Endodermal cell (in vitro differentiated cells): ENCODE measurements around the gene ASAP2. TPM values are rescaled to one million over a fixed set of nuclear protein-coding genes. Genes with fewer than 3 reads are reported as not detected.

Experiments used
- DNase-seq: peaks from one replicate; pipeline ENCODE4 v3.0.0-alpha.2; 2017
- H3K27ac ChIP-seq: 2 replicates; pipeline ENCODE4 v1.5.1; 2013; ENCODE audit warnings: mild to moderate bottlenecking, low read depth, low read length, moderate library complexity
- H3K27me3 ChIP-seq: 2 replicates; pipeline ENCODE4 v1.6.1; 2013; ENCODE audit warnings: mild to moderate bottlenecking, low read length, moderate library complexity; ENCODE audit not compliant: insufficient read depth, control insufficient read depth, poor library complexity, severe bottlenecking
- H3K36me3 ChIP-seq: 2 replicates; pipeline ENCODE4 v1.7.0; 2013; ENCODE audit warnings: mild to moderate bottlenecking, low read length, moderate library complexity; ENCODE audit not compliant: control insufficient read depth, insufficient read depth
- H3K4me1 ChIP-seq: one replicate; pipeline ENCODE4 v1.7.0; 2013; ENCODE audit warnings: low read length; ENCODE audit not compliant: control insufficient read depth, insufficient read depth
- H3K4me3 ChIP-seq: 2 replicates; pipeline ENCODE4 v1.5.1; 2013; ENCODE audit warnings: mild to moderate bottlenecking, low read length, moderate library complexity
- H3K9ac ChIP-seq: 2 replicates; pipeline ENCODE4 v1.6.1; 2013; ENCODE audit warnings: mild to moderate bottlenecking, low read length, moderate library complexity; ENCODE audit not compliant: poor library complexity, severe bottlenecking; ENCODE audit errors: extremely low read depth
- H3K9me3 ChIP-seq: 2 replicates; pipeline ENCODE4 v1.6.1; 2013; ENCODE audit warnings: mild to moderate bottlenecking, low read length, moderate library complexity; ENCODE audit not compliant: control insufficient read depth
- H3K27ac Mint-ChIP-seq: 2 replicates; pipeline ENCODE4 v1.8.0; 2020; ENCODE audit warnings: mixed read lengths
- H3K27me3 Mint-ChIP-seq: 2 replicates; pipeline ENCODE4 v1.8.0; 2021; ENCODE audit warnings: mild to moderate bottlenecking, mixed read lengths; ENCODE audit not compliant: insufficient read depth
- H3K36me3 Mint-ChIP-seq: 2 replicates; pipeline ENCODE4 v1.8.0; 2020; ENCODE audit warnings: low read depth, mixed read lengths
- H3K4me1 Mint-ChIP-seq: 2 replicates; pipeline ENCODE4 v1.8.0; 2020; ENCODE audit warnings: mixed read lengths
- H3K4me3 Mint-ChIP-seq: 2 replicates; pipeline ENCODE4 v1.8.0; 2020; ENCODE audit warnings: mild to moderate bottlenecking, moderate library complexity, mixed read lengths
- H3K9me3 Mint-ChIP-seq: 2 replicates; pipeline ENCODE4 v1.8.0; 2020; ENCODE audit warnings: mild to moderate bottlenecking, mixed read lengths
- WGBS, 2 experiments: methylation state at CpG; one replicate each; pipeline versions ENCODE4 v1.1.5 to v1.1.7; 2013; ENCODE audit warnings: missing lambda C conversion rate in 2 of 2, mixed read lengths in 1 of 2; ENCODE audit not compliant: insufficient coverage in 1 of 2, insufficient read length in 1 of 2; 5-methylcytosine and 5-hydroxymethylcytosine counted together
- total RNA-seq, 2 donors: library from RNA; stranded (reverse); fragmentation: NEBNext Ultra II Directional in 1 of 2; extraction: Animal tissue kit (Norgen Biotek cat#: 25700) in 1 of 2; gene quantifications; 2 replicates in 1 of 2; 3 replicates in 1 of 2; pipeline ENCODE4 v1.2.1, GENCODE V29; 2021
- TF ChIP-seq, protein P1 (sequence below): fragments of 200-600 bp; sonication (generic); conservative IDR thresholded peaks from 2 replicates; pipeline ENCODE4 v1.5.0; 2021; ENCODE audit warnings: antibody characterized with exemption, mild to moderate bottlenecking

ASAP2 gene
- total RNA-seq, 2 donors from 2014 or later = 11.8 to 20.4 TPM

DNA sequence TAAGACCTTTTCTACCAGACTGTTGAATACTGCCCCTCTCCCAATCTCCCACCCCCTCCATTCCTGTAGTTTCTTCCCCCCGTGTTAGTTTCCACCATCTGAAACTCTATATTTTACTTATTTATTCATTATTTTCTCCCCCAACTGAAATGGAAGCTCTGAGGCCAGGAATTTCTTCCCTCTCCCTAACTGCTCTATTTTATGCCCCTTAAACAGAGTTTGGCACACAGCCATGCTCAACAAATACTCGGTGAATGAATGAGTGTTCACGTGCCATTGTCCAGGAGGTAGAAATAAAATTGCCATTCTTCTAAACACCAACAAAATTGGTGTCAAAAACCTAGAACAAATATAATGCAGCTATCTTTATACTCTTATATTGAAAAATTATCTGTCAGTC, 211.1 kb downstream of the ASAP2 start:
- WGBS, 2 experiments = 91 to 100% methylated on average over 2 to 3 of the region's 3 CpGs
- peaks cover 2% of the 10 kb centered on the region for H3K36me3 Mint-ChIP-seq
- DNase-seq = no peak
- H3K27ac Mint-ChIP-seq = no peak overlapping the region
- H3K9me3 ChIP-seq = no peaks in the 10 kb centered on the region
- no peak overlapping the region for H3K4me3 ChIP-seq
- H3K9ac ChIP-seq = no peak overlapping the region
- H3K36me3 ChIP-seq = peaks cover 11% of the 10 kb centered on the region
- H3K4me1 Mint-ChIP-seq = peaks cover 13% of the 10 kb centered on the region
- no peak overlapping the region for H3K4me3 Mint-ChIP-seq
- peaks cover 8% of the 10 kb centered on the region for H3K4me1 ChIP-seq
- TF ChIP-seq, protein P1, sequence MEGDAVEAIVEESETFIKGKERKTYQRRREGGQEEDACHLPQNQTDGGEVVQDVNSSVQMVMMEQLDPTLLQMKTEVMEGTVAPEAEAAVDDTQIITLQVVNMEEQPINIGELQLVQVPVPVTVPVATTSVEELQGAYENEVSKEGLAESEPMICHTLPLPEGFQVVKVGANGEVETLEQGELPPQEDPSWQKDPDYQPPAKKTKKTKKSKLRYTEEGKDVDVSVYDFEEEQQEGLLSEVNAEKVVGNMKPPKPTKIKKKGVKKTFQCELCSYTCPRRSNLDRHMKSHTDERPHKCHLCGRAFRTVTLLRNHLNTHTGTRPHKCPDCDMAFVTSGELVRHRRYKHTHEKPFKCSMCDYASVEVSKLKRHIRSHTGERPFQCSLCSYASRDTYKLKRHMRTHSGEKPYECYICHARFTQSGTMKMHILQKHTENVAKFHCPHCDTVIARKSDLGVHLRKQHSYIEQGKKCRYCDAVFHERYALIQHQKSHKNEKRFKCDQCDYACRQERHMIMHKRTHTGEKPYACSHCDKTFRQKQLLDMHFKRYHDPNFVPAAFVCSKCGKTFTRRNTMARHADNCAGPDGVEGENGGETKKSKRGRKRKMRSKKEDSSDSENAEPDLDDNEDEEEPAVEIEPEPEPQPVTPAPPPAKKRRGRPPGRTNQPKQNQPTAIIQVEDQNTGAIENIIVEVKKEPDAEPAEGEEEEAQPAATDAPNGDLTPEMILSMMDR = no peak
- H3K27ac ChIP-seq = no peak overlapping the region
- H3K27me3 ChIP-seq = no peaks in the 10 kb centered on the region
- peaks cover 10% of the 10 kb centered on the region for H3K27me3 Mint-ChIP-seq
- no peaks in the 10 kb centered on the region for H3K9me3 Mint-ChIP-seq

DNA sequence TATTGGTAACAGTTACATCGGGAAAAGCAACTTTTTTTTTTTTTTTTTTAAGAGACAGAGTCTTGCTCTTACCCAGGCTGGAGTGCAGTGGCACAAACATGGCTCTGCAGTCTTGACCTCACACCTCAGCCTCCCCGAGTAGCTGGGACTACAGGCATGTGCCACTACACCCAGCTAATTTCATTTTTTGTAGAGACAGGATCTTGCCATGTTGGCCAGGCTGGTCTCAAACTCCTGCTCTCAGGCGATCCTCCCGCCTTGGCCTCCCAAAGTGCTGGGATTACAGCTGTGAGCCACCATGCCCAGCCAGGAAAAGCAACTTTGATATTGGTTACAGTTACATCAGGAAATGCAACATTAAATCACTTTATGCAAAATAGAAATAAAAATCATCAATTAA, 212.1 kb downstream of the ASAP2 start:
- TF ChIP-seq, protein P1 = no peak
- DNase-seq = no peak
- H3K27ac Mint-ChIP-seq = no peak overlapping the region
- no peak overlapping the region for H3K4me3 Mint-ChIP-seq
- Histone ChIP-seq H3K27me3 (no peaks in the 10 kb centered on the region), H3K9me3 (no peaks in the 10 kb centered on the region), H3K36me3 (peaks cover 11% of the 10 kb centered on the region), H3K4me3 (no peak overlapping the region), H3K27ac (no peak overlapping the region), H3K4me1 (peaks cover 8% of the 10 kb centered on the region), H3K9ac (no peak overlapping the region)
- no peaks in the 10 kb centered on the region for H3K9me3 Mint-ChIP-seq
- WGBS, 2 experiments = 93 to 97% methylated on average over 4 of the region's 4 CpGs
- H3K36me3 Mint-ChIP-seq = no peaks in the 10 kb centered on the region
- peaks cover 13% of the 10 kb centered on the region for H3K4me1 Mint-ChIP-seq
- peaks cover 10% of the 10 kb centered on the region for H3K27me3 Mint-ChIP-seq

DNA sequence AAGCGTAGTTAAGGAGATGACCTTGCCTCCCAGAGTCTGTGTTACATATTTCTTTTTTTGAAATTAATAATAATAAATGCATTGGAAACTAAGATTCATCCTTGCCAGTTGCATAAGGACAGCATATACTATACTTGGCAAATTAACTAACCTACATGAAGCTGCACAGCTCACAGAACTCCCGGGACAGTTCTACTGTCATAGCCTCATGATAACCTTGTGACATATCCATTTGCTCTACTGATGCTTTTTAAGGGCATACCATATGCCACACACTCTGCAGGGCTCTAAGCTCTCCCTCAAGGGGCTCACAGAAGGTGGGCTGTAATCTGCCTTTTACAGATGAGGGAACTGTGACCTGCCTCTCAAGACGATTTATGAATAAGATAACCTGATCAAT, 212.9 kb downstream of the ASAP2 start:
- peaks cover 13% of the 10 kb centered on the region for H3K4me1 Mint-ChIP-seq
- Histone ChIP-seq H3K36me3 (peaks cover 11% of the 10 kb centered on the region), H3K4me1 (peaks cover 9% of the 10 kb centered on the region), H3K9me3 (no peaks in the 10 kb centered on the region), H3K4me3 (no peak overlapping the region), H3K27ac (no peak overlapping the region), H3K9ac (no peak overlapping the region), H3K27me3 (no peaks in the 10 kb centered on the region)
- TF ChIP-seq, protein P1 = no peak
- peaks cover 10% of the 10 kb centered on the region for H3K27me3 Mint-ChIP-seq
- no peaks in the 10 kb centered on the region for H3K9me3 Mint-ChIP-seq
- no peak overlapping the region for H3K27ac Mint-ChIP-seq
- 84 to 100% methylated on average over 2 to 3 of the region's 3 CpGs for WGBS, 2 experiments
- no peaks in the 10 kb centered on the region for H3K36me3 Mint-ChIP-seq
- no peak overlapping the region for H3K4me3 Mint-ChIP-seq
- no peak for DNase-seq
